ENCODE measurements around the gene DNAJB6.

DNAJB6 gene

GRCh38 chr7:157415486-157415885 lies 78.7 kb downstream of the DNAJB6 start:
- H3K27ac Mint-ChIP-seq = no peak overlapping the region
- H3K9me3 Mint-ChIP-seq = no peaks in the 10 kb centered on the region
- no peak overlapping the region for H3K4me3 Mint-ChIP-seq
- H3K36me3 Mint-ChIP-seq (ENCODE audit: low read depth) = peaks cover 38% of the 10 kb centered on the region
- no peaks in the 10 kb centered on the region for H3K4me1 Mint-ChIP-seq
- no peak for TF ChIP-seq CTCF (IDR thresholded peaks at IDR 0.05; ENCODE audit: unreplicated experiment in 3 of 3)
- H3K27me3 Mint-ChIP-seq (ENCODE audit: low read depth) = no peaks in the 10 kb centered on the region

GRCh38 chr7:157416011-157416410 lies 79.2 kb downstream of the DNAJB6 start:
- H3K27ac Mint-ChIP-seq = no peak overlapping the region
- H3K36me3 Mint-ChIP-seq (ENCODE audit: low read depth) = peaks cover 35% of the 10 kb centered on the region
- H3K27me3 Mint-ChIP-seq (ENCODE audit: low read depth) = no peaks in the 10 kb centered on the region
- H3K4me1 Mint-ChIP-seq = no peaks in the 10 kb centered on the region
- H3K9me3 Mint-ChIP-seq = no peaks in the 10 kb centered on the region
- no peak for TF ChIP-seq CTCF (IDR thresholded peaks at IDR 0.05; ENCODE audit: unreplicated experiment in 3 of 3)
- no peak overlapping the region for H3K4me3 Mint-ChIP-seq

- no peak for TF ChIP-seq CTCF (IDR thresholded peaks at IDR 0.05; ENCODE audit: unreplicated experiment in 3 of 3)
- H3K27me3 Mint-ChIP-seq (ENCODE audit: low read depth) = no peaks in the 10 kb centered on the region
Measured at GRCh38 chr7:157418204-157419034, 81.6 kb downstream of the DNAJB6 start.

GRCh38 chr7:157419035-157419293 lies 82.2 kb downstream of the DNAJB6 start:
- H3K27ac Mint-ChIP-seq = no peak overlapping the region

More at GRCh38 chr7:157418204-157419034, 81.6 kb downstream of the DNAJB6 start:
- no peaks in the 10 kb centered on the region for H3K9me3 Mint-ChIP-seq
- H3K27ac Mint-ChIP-seq = no peak overlapping the region
- H3K4me1 Mint-ChIP-seq = no peaks in the 10 kb centered on the region
- H3K36me3 Mint-ChIP-seq (ENCODE audit: low read depth) = peaks cover 31% of the 10 kb centered on the region
- H3K4me3 Mint-ChIP-seq = no peak overlapping the region

GRCh38 chr7:157422279-157422678 lies 85.5 kb downstream of the DNAJB6 start:
- peaks cover 2% of the 10 kb centered on the region for H3K36me3 Mint-ChIP-seq (ENCODE audit: low read depth)
- no peaks in the 10 kb centered on the region for H3K9me3 Mint-ChIP-seq
- no peaks in the 10 kb centered on the region for H3K4me1 Mint-ChIP-seq

More at GRCh38 chr7:157419035-157419293, 82.2 kb downstream of the DNAJB6 start:
- H3K9me3 Mint-ChIP-seq = no peaks in the 10 kb centered on the region
- H3K36me3 Mint-ChIP-seq (ENCODE audit: low read depth) = peaks cover 31% of the 10 kb centered on the region
- H3K4me1 Mint-ChIP-seq = no peaks in the 10 kb centered on the region
- H3K4me3 Mint-ChIP-seq = no peak overlapping the region
- H3K27me3 Mint-ChIP-seq (ENCODE audit: low read depth) = no peaks in the 10 kb centered on the region
- no peak for TF ChIP-seq CTCF (IDR thresholded peaks at IDR 0.05; ENCODE audit: unreplicated experiment in 3 of 3)

More at GRCh38 chr7:157422279-157422678, 85.5 kb downstream of the DNAJB6 start:
- Mint-ChIP-seq H3K27me3 (ENCODE audit: low read depth) (no peaks in the 10 kb centered on the region), H3K27ac (no peak overlapping the region), H3K4me3 (no peak overlapping the region)
- TF ChIP-seq CTCF (IDR thresholded peaks at IDR 0.05; ENCODE audit: unreplicated experiment in 3 of 3) = no peak

Measured in nephron (organoid).